Calu3 (cell line): ENCODE results near the gene LRRK1. TPM values are rescaled to one million over a fixed set of nuclear protein-coding genes. Genes with fewer than 3 reads are reported as not detected.

Experiments
- BruUV-seq: library from RNA; stranded (reverse); fragments of 400-500 nt; replicated peaks from 2 replicates; lab custom pipeline; 2021; lab: Mats Ljungman, UMichigan
- CTCF ChIA-PET: fragments of 300-600 bp; sonication (Branson Sonifier 250); formaldehyde crosslinking; loops from one replicate; lab custom pipeline; 2022; ENCODE audit warnings: antibody characterized with exemption; lab: Charles Lee
- DNase-seq: peaks from one replicate; pipeline ENCODE4 v3.0.0; 2022
- H3K27ac Mint-ChIP-seq: one replicate; pipeline ENCODE4 v1.8.0; 2022; ENCODE audit warnings: mixed read lengths; ENCODE audit not compliant: unreplicated experiment
- H3K27me3 Mint-ChIP-seq: one replicate; pipeline ENCODE4 v1.8.0; 2022; ENCODE audit warnings: mixed read lengths; ENCODE audit not compliant: unreplicated experiment
- H3K36me3 Mint-ChIP-seq: one replicate; pipeline ENCODE4 v1.8.0; 2022; ENCODE audit warnings: mild to moderate bottlenecking, moderate library complexity, mixed read lengths; ENCODE audit not compliant: insufficient read depth, unreplicated experiment
- H3K4me1 Mint-ChIP-seq: one replicate; pipeline ENCODE4 v1.8.0; 2022; ENCODE audit warnings: mild to moderate bottlenecking, low read depth, mixed read lengths; ENCODE audit not compliant: unreplicated experiment
- H3K4me3 Mint-ChIP-seq: one replicate; pipeline ENCODE4 v1.8.0; 2022; ENCODE audit warnings: mild to moderate bottlenecking, low read depth, moderate library complexity, mixed read lengths; ENCODE audit not compliant: unreplicated experiment
- H3K9me3 Mint-ChIP-seq: one replicate; pipeline ENCODE4 v1.8.0; 2022; ENCODE audit warnings: low read depth, mixed read lengths; ENCODE audit not compliant: unreplicated experiment
- CTCF ChIP-seq: fragments of 200-600 bp; IDR thresholded peaks from one replicate; pipeline ENCODE4 v1.8.0; 2022; ENCODE audit warnings: antibody characterized with exemption; ENCODE audit not compliant: unreplicated experiment
- intact Hi-C: fragments of 100-400 bp; cut with micrococcal nuclease; formaldehyde crosslinking; loops from one replicate; pipeline ENCODE4 v1.10.0; 2022; ENCODE audit not compliant: unreplicated experiment
- total RNA-seq: library from RNA; stranded (reverse); gene quantifications from 2 replicates; pipeline ENCODE4 v1.2.3, GENCODE V29; 2022

The LRRK1 gene
- total RNA-seq, 1 experiment from 2014 or later, result 21.3 TPM

- peaks cover 28% of the 10 kb centered on the region for H3K4me1 Mint-ChIP-seq
- peak overlapping the region; percentile 77 for H3K27ac Mint-ChIP-seq
- BruUV-seq, result no TSS peak
- no peaks in the 10 kb centered on the region for H3K9me3 Mint-ChIP-seq
- intact Hi-C loops, result no loop called here
- DNase-seq, result no peak
- peaks cover 100% of the 10 kb centered on the region for H3K36me3 Mint-ChIP-seq
- H3K27me3 Mint-ChIP-seq, result no peaks in the 10 kb centered on the region
- CTCF ChIA-PET, result interaction anchor here (0.8 kb wide), 1 partner anchor 32 kb away, joined by 3 read pairs; no protein-coding TSS in a partner anchor
- no peak for TF ChIP-seq CTCF
- no peak overlapping the region for H3K4me3 Mint-ChIP-seq
These were observed 21.0 kb upstream of the LRRK1 start for GRCh38 chr15:100898152-100898490.

- Mint-ChIP-seq H3K36me3 (peaks cover 100% of the 10 kb centered on the region), H3K27me3 (no peaks in the 10 kb centered on the region), H3K4me3 (no peak overlapping the region), H3K27ac (peak overlapping the region; percentile 77), H3K9me3 (no peaks in the 10 kb centered on the region), H3K4me1 (peaks cover 26% of the 10 kb centered on the region)
- BruUV-seq, result no TSS peak
- intact Hi-C loops, result no loop called here
- DNase-seq, result no peak
- CTCF ChIA-PET, result interaction anchor here (0.8 kb wide), 1 partner anchor 31 kb away, joined by 3 read pairs; no protein-coding TSS in a partner anchor
- no peak for TF ChIP-seq CTCF
These were observed 20.3 kb upstream of the LRRK1 start for GRCh38 chr15:100898661-100899462.

- DNase-seq, result no peak
- Mint-ChIP-seq H3K9me3 (no peaks in the 10 kb centered on the region), H3K4me1 (peaks cover 26% of the 10 kb centered on the region), H3K27ac (no peak overlapping the region), H3K27me3 (no peaks in the 10 kb centered on the region), H3K4me3 (no peak overlapping the region), H3K36me3 (peaks cover 100% of the 10 kb centered on the region)
- BruUV-seq, result no TSS peak
- intact Hi-C loops, result no loop called here
- no peak for TF ChIP-seq CTCF
- CTCF ChIA-PET, result no interaction called here
These were observed 19.6 kb upstream of the LRRK1 start for GRCh38 chr15:100899601-100900000.

GRCh38 chr15:100900136-100900794, 18.9 kb upstream of the LRRK1 start:
- H3K27ac Mint-ChIP-seq, result no peak overlapping the region
- BruUV-seq, result no TSS peak
- CTCF ChIA-PET, result no interaction called here

More at GRCh38 chr15:100900136-100900794, 18.9 kb upstream of the LRRK1 start:
- Mint-ChIP-seq H3K9me3 (no peaks in the 10 kb centered on the region), H3K36me3 (peaks cover 100% of the 10 kb centered on the region), H3K4me1 (peaks cover 26% of the 10 kb centered on the region), H3K4me3 (no peak overlapping the region), H3K27me3 (no peaks in the 10 kb centered on the region)
- no peak for TF ChIP-seq CTCF
- intact Hi-C loops, result no loop called here
- DNase-seq, result no peak
